ENCODE measurements around the gene ERCC6L. TPM values are rescaled to one million over a fixed set of nuclear protein-coding genes. Genes with fewer than 3 reads are reported as not detected.
"Not testable (repeated sequence)": the region's sequence is repeated elsewhere in the genome, so short reads cannot be mapped to it uniquely, and the experiment has no call there.

ERCC6L gene
- total RNA-seq, 2 experiments from 2014 or later, result 11.3 to 11.7 TPM

- CTCF ChIA-PET, result interaction anchor here (0.7 to 3.3 kb wide), 12 partner anchors 9 to 336 kb away, joined by 3 to 17 read pairs (median 3); partner anchors contain the start of gene RPS4X
- DNase-seq (peak; percentile 61), ATAC-seq (peak; percentile 63)
- Mint-ChIP-seq H3K27ac (no peak overlapping the region), H3K27me3 (no peaks in the 10 kb centered on the region), H3K36me3 (ENCODE audit: low read depth) (no peaks in the 10 kb centered on the region), H3K9me3 (ENCODE audit: low read depth) (no peaks in the 10 kb centered on the region), H3K4me3 (no peak overlapping the region), H3K4me1 (peaks cover 9% of the 10 kb centered on the region)
- intact Hi-C loops (cut with DNase I, micrococcal nuclease), result loop anchor here in 1 of 2 experiments (2.0 kb wide), 2 partner anchors 31 to 295 kb away; partner anchors contain the start of gene RPS4X
- POLR2A ChIA-PET, result no interaction called here
These were observed 6.7 kb upstream of the ERCC6L start for GRCh38 chrX:72245461-72246089.

- no peaks in the 10 kb centered on the region for H3K9me3 Mint-ChIP-seq (ENCODE audit: low read depth)
- ChIA-PET CTCF (interaction anchor here (1.3 to 3.3 kb wide), 2 partner anchors 11 to 34 kb away, joined by 9 to 17 read pairs; partner anchors contain the start of gene RPS4X), POLR2A (interaction anchor here (0.7 kb wide), 1 partner anchor 31 kb away, joined by 3 read pairs; no protein-coding TSS in a partner anchor)
- intact Hi-C loops (cut with DNase I, micrococcal nuclease), result loop anchor here in 1 of 2 experiments (1.0 kb wide), 1 partner anchor 62 kb away; the partner anchor contains the start of gene PIN4
- peaks cover 12% of the 10 kb centered on the region for H3K4me1 Mint-ChIP-seq
- no peak overlapping the region for H3K4me3 Mint-ChIP-seq
- DNase-seq (no peak), ATAC-seq (no peak)
- H3K36me3 Mint-ChIP-seq (ENCODE audit: low read depth), result peaks cover 2% of the 10 kb centered on the region
- no peaks in the 10 kb centered on the region for H3K27me3 Mint-ChIP-seq
- peak overlapping the region; percentile 13 for H3K27ac Mint-ChIP-seq
These were observed 4.6 kb upstream of the ERCC6L start for GRCh38 chrX:72243472-72243871.

- Mint-ChIP-seq H3K4me1 (peaks cover 17% of the 10 kb centered on the region), H3K9me3 (ENCODE audit: low read depth) (no peaks in the 10 kb centered on the region), H3K27me3 (no peaks in the 10 kb centered on the region), H3K4me3 (no peak overlapping the region), H3K36me3 (ENCODE audit: low read depth) (peaks cover 3% of the 10 kb centered on the region), H3K27ac (no peak overlapping the region)
- ChIA-PET CTCF (no interaction called here), POLR2A (no interaction called here)
- ATAC-seq (no peak), DNase-seq (no peak)
- intact Hi-C loops (cut with DNase I, micrococcal nuclease), result no loop called here
These were observed 2.1 kb upstream of the ERCC6L start for GRCh38 chrX:72240976-72241375.

DNA sequence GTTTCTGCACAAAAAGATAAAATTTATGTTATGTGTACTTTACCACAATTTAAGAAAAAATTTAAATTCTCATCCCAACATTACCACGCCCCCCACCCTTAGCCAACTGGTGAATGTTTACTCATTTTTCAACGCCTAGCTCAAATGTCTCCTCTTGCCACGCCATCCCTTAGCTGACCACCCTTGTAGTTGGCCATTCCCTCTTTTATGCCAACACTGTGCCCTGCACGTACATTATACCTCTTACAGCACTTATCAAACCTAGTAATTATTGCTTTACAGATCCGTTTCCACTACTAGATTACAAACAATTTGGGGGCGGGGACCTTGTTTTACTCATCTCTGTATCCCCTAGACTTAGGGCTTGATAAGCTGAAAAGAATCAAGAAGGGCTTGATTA, 644 bp downstream of the ERCC6L start:
- peak overlapping the region; percentile 80 for H3K4me3 Mint-ChIP-seq
- ATAC-seq, result no peak
- CTCF ChIA-PET, result interaction anchor here (0.9 to 1.3 kb wide), 5 partner anchors 10 to 335 kb away, joined by 3 to 11 read pairs (median 3); partner anchors contain the start of genes PIN4 and RPS4X
- H3K9me3 Mint-ChIP-seq (ENCODE audit: low read depth), result no peaks in the 10 kb centered on the region
- POLR2A ChIA-PET, result interaction anchor here (1.2 kb wide), 1 partner anchor 39 kb away, joined by 10 read pairs; the partner anchor contains the start of gene RPS4X
- H3K27me3 Mint-ChIP-seq, result no peaks in the 10 kb centered on the region
- H3K4me1 Mint-ChIP-seq, result peaks cover 10% of the 10 kb centered on the region
- H3K36me3 Mint-ChIP-seq (ENCODE audit: low read depth), result peaks cover 6% of the 10 kb centered on the region
- DNase-seq, result no peak
- intact Hi-C loops (cut with DNase I, micrococcal nuclease), result loop anchor here in 1 of 2 experiments (5.0 kb wide), 2 partner anchors 39 to 56 kb away; partner anchors contain the start of genes PIN4 and RPS4X
- H3K27ac Mint-ChIP-seq, result peak overlapping the region; percentile 55

DNA sequence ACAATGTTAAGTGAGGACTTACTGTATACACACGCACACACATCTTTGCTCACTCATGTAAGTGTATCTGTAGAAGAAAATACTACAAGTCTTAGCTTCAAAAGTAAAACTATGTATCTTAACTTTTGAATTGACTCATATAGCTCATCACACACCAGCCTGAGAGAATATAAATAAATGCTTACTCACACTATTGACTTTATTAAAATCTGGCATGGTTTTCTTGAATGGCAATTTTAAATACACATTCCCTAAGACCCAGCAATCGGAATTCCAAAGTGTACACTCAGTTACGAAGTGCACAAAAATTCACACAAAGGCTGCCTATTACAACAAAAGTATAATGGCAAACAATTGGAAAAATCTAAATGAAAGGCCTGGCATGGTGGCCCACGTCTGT, 2.0 kb downstream of the ERCC6L start:
- no peaks in the 10 kb centered on the region for H3K9me3 Mint-ChIP-seq (ENCODE audit: low read depth)
- ATAC-seq (no peak), DNase-seq (no peak)
- ChIA-PET POLR2A (no interaction called here), CTCF (interaction anchor here (1.6 kb wide), 1 partner anchor 8 kb away, joined by 3 read pairs; no protein-coding TSS in a partner anchor)
- no peaks in the 10 kb centered on the region for H3K27me3 Mint-ChIP-seq
- no peak overlapping the region for H3K4me3 Mint-ChIP-seq
- H3K4me1 Mint-ChIP-seq, result peaks cover 10% of the 10 kb centered on the region
- H3K27ac Mint-ChIP-seq, result no peak overlapping the region
- intact Hi-C loops (cut with DNase I, micrococcal nuclease), result loop anchor here in 1 of 2 experiments (5.0 kb wide), 2 partner anchors 40 to 55 kb away; partner anchors contain the start of genes PIN4 and RPS4X
- peaks cover 6% of the 10 kb centered on the region for H3K36me3 Mint-ChIP-seq (ENCODE audit: low read depth)

GRCh38 chrX:72230290-72230689, 8.5 kb downstream of the ERCC6L start:
- no peaks in the 10 kb centered on the region for H3K27me3 Mint-ChIP-seq
- POLR2A ChIA-PET, result no interaction called here
- H3K4me1 Mint-ChIP-seq, result no peaks in the 10 kb centered on the region
- DNase-seq (no peak), ATAC-seq (no peak)
- H3K4me3 Mint-ChIP-seq, result no peak overlapping the region
- H3K27ac Mint-ChIP-seq, result no peak overlapping the region
- peaks cover 6% of the 10 kb centered on the region for H3K36me3 Mint-ChIP-seq (ENCODE audit: low read depth)
- no peaks in the 10 kb centered on the region for H3K9me3 Mint-ChIP-seq (ENCODE audit: low read depth)
- intact Hi-C loops (cut with DNase I, micrococcal nuclease), result no loop called here
- CTCF ChIA-PET, result no interaction called here

- H3K27ac Mint-ChIP-seq; intact Hi-C loops (cut with DNase I, micrococcal nuclease); POLR2A ChIA-PET; H3K27me3 Mint-ChIP-seq; ATAC-seq; H3K4me3 Mint-ChIP-seq; H3K9me3 Mint-ChIP-seq (ENCODE audit: low read depth); DNase-seq; H3K4me1 Mint-ChIP-seq; H3K36me3 Mint-ChIP-seq (ENCODE audit: low read depth); CTCF ChIA-PET: not testable (repeated sequence)
These were observed 18.5 kb downstream of the ERCC6L start for GRCh38 chrX:72220375-72220774.

GRCh38 chrX:72216973-72217372, 21.9 kb downstream of the ERCC6L start:
- DNase-seq (no peak), ATAC-seq (no peak)
- no peak overlapping the region for H3K4me3 Mint-ChIP-seq
- peaks cover 7% of the 10 kb centered on the region for H3K36me3 Mint-ChIP-seq (ENCODE audit: low read depth)
- no peaks in the 10 kb centered on the region for H3K27me3 Mint-ChIP-seq
- intact Hi-C loops (cut with DNase I, micrococcal nuclease), result no loop called here
- ChIA-PET POLR2A (no interaction called here), CTCF (interaction anchor here (0.6 kb wide), 1 partner anchor 91 kb away, joined by 3 read pairs; no protein-coding TSS in a partner anchor)
- H3K27ac Mint-ChIP-seq, result no peak overlapping the region
- H3K9me3 Mint-ChIP-seq (ENCODE audit: low read depth), result no peaks in the 10 kb centered on the region
- H3K4me1 Mint-ChIP-seq, result no peaks in the 10 kb centered on the region

DNA sequence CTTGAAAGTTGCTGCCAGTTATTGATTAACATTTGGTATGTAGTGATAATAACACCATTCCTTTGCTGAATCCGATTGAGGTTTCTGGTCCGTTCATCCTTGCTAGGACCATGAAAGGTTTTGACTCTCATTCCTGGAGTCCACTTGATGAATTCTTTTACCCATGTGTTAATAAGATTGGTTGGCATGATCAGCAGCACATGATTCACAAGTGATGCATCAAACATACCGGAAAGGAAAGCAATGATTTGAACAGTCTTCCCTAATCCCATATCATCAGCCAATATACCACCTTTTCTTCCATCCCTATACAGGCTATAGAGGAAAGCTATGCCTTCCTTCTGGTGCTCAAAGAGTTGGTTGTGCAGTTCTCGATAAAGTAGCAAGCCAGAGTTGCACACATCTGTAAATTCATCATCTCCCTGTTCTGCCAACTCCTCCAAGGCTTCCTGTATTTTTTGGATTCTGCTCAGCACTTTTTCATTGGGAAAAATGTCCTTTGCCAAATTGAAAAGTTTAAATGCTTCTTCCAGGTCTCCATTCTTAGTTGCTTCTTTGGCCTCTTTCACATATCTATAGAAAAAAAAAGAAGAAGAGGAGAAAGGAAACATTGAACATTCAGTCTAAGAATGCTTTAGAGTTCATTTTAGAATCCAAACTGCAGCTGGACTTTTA, 30.6 kb downstream of the ERCC6L start:
- DNase-seq (no peak), ATAC-seq (no peak)
- Mint-ChIP-seq H3K36me3 (ENCODE audit: low read depth) (peaks cover 25% of the 10 kb centered on the region), H3K4me1 (no peaks in the 10 kb centered on the region), H3K27me3 (no peaks in the 10 kb centered on the region), H3K9me3 (ENCODE audit: low read depth) (no peaks in the 10 kb centered on the region), H3K4me3 (no peak overlapping the region), H3K27ac (no peak overlapping the region)
- ChIA-PET POLR2A (no interaction called here), CTCF (interaction anchor here (0.5 to 0.6 kb wide), 2 partner anchors 82 to 1622 kb away, joined by 4 to 5 read pairs; no protein-coding TSS in a partner anchor)
- intact Hi-C loops (cut with DNase I, micrococcal nuclease), result no loop called here

GRCh38 chrX:72207366-72207765, 31.5 kb downstream of the ERCC6L start:
- peaks cover 25% of the 10 kb centered on the region for H3K36me3 Mint-ChIP-seq (ENCODE audit: low read depth)
- no peak overlapping the region for H3K27ac Mint-ChIP-seq
- DNase-seq (no peak), ATAC-seq (no peak)
- H3K4me3 Mint-ChIP-seq, result no peak overlapping the region
- H3K4me1 Mint-ChIP-seq, result no peaks in the 10 kb centered on the region
- intact Hi-C loops (cut with DNase I, micrococcal nuclease), result no loop called here
- no peaks in the 10 kb centered on the region for H3K9me3 Mint-ChIP-seq (ENCODE audit: low read depth)
- ChIA-PET POLR2A (no interaction called here), CTCF (no interaction called here)
- no peaks in the 10 kb centered on the region for H3K27me3 Mint-ChIP-seq

DNA sequence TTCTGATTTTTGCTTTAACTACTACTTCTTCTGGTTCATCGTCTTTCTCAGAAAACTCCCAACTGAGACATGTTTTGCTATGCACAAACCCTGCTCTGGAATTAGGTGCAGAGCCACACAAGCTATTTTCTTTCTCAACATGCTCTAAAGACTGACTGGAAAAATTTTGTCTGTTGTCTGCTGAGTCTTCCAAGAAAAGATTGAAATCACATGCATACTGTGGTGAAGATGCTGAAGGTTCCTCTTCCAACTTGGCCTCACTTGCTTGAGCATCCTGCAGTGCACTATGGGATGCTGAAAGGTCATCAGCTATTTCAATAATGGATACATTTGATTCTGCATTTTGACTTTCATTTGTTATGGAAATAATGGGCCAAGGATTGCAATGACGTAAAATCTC, 33.1 kb downstream of the ERCC6L start:
- DNase-seq, result no peak
- H3K4me3 Mint-ChIP-seq, result no peak overlapping the region
- no peaks in the 10 kb centered on the region for H3K4me1 Mint-ChIP-seq
- ATAC-seq, result no peak
- H3K36me3 Mint-ChIP-seq (ENCODE audit: low read depth), result peaks cover 25% of the 10 kb centered on the region
- no peaks in the 10 kb centered on the region for H3K27me3 Mint-ChIP-seq
- no peak overlapping the region for H3K27ac Mint-ChIP-seq
- ChIA-PET POLR2A (no interaction called here), CTCF (no interaction called here)
- H3K9me3 Mint-ChIP-seq (ENCODE audit: low read depth), result no peaks in the 10 kb centered on the region
- intact Hi-C loops (cut with DNase I, micrococcal nuclease), result no loop called here

- intact Hi-C loops (cut with DNase I, micrococcal nuclease), result no loop called here
- Mint-ChIP-seq H3K36me3 (ENCODE audit: low read depth) (peaks cover 25% of the 10 kb centered on the region), H3K4me1 (no peaks in the 10 kb centered on the region), H3K27me3 (no peaks in the 10 kb centered on the region), H3K4me3 (no peak overlapping the region), H3K27ac (no peak overlapping the region), H3K9me3 (ENCODE audit: low read depth) (no peaks in the 10 kb centered on the region)
- ATAC-seq, result peak; percentile 44
- ChIA-PET POLR2A (no interaction called here), CTCF (no interaction called here)
- no peak for DNase-seq
These were observed 35.4 kb downstream of the ERCC6L start for GRCh38 chrX:72203421-72203820.
